Measurements from ENCODE around the gene APBA1.

Gene APBA1

DNA sequence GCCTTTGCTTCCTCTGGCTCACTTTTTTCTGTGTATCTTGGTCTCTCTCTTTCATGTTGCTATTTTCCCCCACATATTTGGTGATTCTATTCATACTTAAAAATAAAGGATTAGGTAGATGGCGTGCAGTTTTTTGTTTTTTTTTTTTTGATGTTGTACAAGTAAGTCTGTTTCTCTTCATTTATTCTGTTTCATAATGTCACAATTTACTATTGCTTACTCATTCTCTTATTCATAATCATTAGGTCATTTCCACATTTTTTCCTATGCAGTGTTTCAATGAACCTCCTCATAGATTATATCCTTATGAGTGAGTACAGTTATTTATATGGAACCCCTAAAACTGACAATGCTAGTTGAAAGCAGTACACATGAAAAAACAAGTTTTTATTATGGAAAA is 136.3 kb downstream of the APBA1 start:
- no peak overlapping the region for H3K4me2 ChIP-seq (ENCODE audit: insufficient read depth, low read length)
- no peaks in the 10 kb centered on the region for H3K36me3 ChIP-seq (ENCODE audit: insufficient read depth, low read length)
- no peaks in the 10 kb centered on the region for H3K9me3 ChIP-seq (ENCODE audit: insufficient read depth, low read length, severe bottlenecking)
- no peak overlapping the region for H3K4me3 ChIP-seq (ENCODE audit: low read depth in 1 of 2, low read length in 2 of 2)
- H3K79me2 ChIP-seq (ENCODE audit: insufficient read depth, low read length): no peaks in the 10 kb centered on the region
- no peak overlapping the region for H3K9ac ChIP-seq (ENCODE audit: low read depth, low read length)
- TF ChIP-seq EZH2 (IDR thresholded peaks at IDR 0.05; ENCODE audit: borderline replicate concordance, low read depth, low read length, severe bottlenecking): no peak
- TF ChIP-seq, protein P1, sequence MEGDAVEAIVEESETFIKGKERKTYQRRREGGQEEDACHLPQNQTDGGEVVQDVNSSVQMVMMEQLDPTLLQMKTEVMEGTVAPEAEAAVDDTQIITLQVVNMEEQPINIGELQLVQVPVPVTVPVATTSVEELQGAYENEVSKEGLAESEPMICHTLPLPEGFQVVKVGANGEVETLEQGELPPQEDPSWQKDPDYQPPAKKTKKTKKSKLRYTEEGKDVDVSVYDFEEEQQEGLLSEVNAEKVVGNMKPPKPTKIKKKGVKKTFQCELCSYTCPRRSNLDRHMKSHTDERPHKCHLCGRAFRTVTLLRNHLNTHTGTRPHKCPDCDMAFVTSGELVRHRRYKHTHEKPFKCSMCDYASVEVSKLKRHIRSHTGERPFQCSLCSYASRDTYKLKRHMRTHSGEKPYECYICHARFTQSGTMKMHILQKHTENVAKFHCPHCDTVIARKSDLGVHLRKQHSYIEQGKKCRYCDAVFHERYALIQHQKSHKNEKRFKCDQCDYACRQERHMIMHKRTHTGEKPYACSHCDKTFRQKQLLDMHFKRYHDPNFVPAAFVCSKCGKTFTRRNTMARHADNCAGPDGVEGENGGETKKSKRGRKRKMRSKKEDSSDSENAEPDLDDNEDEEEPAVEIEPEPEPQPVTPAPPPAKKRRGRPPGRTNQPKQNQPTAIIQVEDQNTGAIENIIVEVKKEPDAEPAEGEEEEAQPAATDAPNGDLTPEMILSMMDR (IDR thresholded peaks at IDR 0.05; ENCODE audit: borderline replicate concordance, extremely low read depth, low read length, poor library complexity, severe bottlenecking): no peak
- no peaks in the 10 kb centered on the region for H4K20me1 ChIP-seq (ENCODE audit: insufficient read depth, low read length)
- peaks cover 5% of the 10 kb centered on the region for H3K27me3 ChIP-seq (ENCODE audit: insufficient read depth, low read length, poor library complexity)
- no peak for DNase-seq
- no peaks in the 10 kb centered on the region for H3K4me1 ChIP-seq (ENCODE audit: insufficient read depth, low read length)
- H3K27ac ChIP-seq (ENCODE audit: low read length): no peak overlapping the region
- no peak overlapping the region for H2AFZ ChIP-seq (ENCODE audit: low read depth, low read length)
- no peak for ATAC-seq (ENCODE audit: insufficient read depth, low read depth)

DNA sequence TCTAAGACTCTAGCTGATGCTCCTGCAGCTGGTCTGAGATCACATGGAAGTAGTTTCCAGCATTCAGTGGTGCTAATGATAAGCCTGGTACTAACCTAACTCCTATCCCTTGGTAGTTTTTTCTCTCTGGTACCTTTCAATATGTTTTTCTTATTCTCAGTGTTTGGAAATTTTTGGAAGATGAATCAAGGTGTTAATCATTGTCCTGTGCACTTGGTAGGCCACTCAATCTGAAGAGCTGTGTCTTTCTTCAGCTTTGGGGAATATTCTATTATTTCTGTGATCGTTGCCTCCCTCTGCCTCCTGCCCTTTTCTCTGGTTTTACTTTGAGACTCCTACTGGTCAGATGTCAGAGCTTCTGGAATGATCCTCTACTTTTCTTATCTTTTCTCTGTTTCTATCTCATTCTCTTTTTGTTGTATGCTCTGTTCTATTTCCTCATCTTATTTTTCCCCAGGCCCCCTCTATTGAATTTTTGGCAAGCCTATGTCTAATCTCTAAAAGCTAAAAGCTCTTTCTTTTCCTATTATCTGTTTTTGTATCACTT is 136.8 kb downstream of the APBA1 start:
- no peaks in the 10 kb centered on the region for H3K4me1 ChIP-seq (ENCODE audit: insufficient read depth, low read length)
- no peak overlapping the region for H3K9ac ChIP-seq (ENCODE audit: low read depth, low read length)
- no peak overlapping the region for H3K27ac ChIP-seq (ENCODE audit: low read length)
- H3K4me2 ChIP-seq (ENCODE audit: insufficient read depth, low read length): no peak overlapping the region
- no peaks in the 10 kb centered on the region for H3K79me2 ChIP-seq (ENCODE audit: insufficient read depth, low read length)
- H3K4me3 ChIP-seq (ENCODE audit: low read depth in 1 of 2, low read length in 2 of 2): no peak overlapping the region
- no peaks in the 10 kb centered on the region for H4K20me1 ChIP-seq (ENCODE audit: insufficient read depth, low read length)
- peaks cover 5% of the 10 kb centered on the region for H3K27me3 ChIP-seq (ENCODE audit: insufficient read depth, low read length, poor library complexity)
- no peak for ATAC-seq (ENCODE audit: insufficient read depth, low read depth)
- H3K9me3 ChIP-seq (ENCODE audit: insufficient read depth, low read length, severe bottlenecking): no peaks in the 10 kb centered on the region
- DNase-seq: no peak
- no peak for TF ChIP-seq EZH2 (IDR thresholded peaks at IDR 0.05; ENCODE audit: borderline replicate concordance, low read depth, low read length, severe bottlenecking)
- TF ChIP-seq, protein P1 (IDR thresholded peaks at IDR 0.05; ENCODE audit: borderline replicate concordance, extremely low read depth, low read length, poor library complexity, severe bottlenecking): no peak
- H2AFZ ChIP-seq (ENCODE audit: low read depth, low read length): no peak overlapping the region
- no peaks in the 10 kb centered on the region for H3K36me3 ChIP-seq (ENCODE audit: insufficient read depth, low read length)

DNA sequence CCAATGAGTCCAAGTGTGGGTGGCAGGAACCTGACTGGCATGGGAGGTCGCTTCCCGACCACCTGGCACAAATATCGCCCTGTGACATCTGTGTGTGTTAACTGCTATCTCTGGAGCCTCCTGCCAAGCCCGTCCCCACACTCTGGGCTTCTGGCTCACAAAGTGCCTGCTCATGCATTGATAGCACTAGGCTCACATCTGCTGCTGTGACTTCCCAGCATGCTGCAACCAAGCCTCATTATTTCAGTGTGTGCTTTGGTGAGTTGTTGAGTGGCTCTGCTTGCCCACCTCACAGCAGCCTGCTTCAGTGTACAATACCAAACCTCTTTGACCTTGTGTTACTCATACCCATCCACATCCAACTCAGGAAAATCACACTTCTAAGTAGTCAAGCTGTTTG is 139.8 kb downstream of the APBA1 start:
- no peaks in the 10 kb centered on the region for H3K4me1 ChIP-seq (ENCODE audit: insufficient read depth, low read length)
- no peak overlapping the region for H2AFZ ChIP-seq (ENCODE audit: low read depth, low read length)
- H3K4me3 ChIP-seq (ENCODE audit: low read depth in 1 of 2, low read length in 2 of 2): no peak overlapping the region
- TF ChIP-seq EZH2 (IDR thresholded peaks at IDR 0.05; ENCODE audit: borderline replicate concordance, low read depth, low read length, severe bottlenecking): no peak
- TF ChIP-seq, protein P1 (IDR thresholded peaks at IDR 0.05; ENCODE audit: borderline replicate concordance, extremely low read depth, low read length, poor library complexity, severe bottlenecking): no peak
- H3K4me2 ChIP-seq (ENCODE audit: insufficient read depth, low read length): no peak overlapping the region
- H3K27me3 ChIP-seq (ENCODE audit: insufficient read depth, low read length, poor library complexity): no peaks in the 10 kb centered on the region
- H3K9ac ChIP-seq (ENCODE audit: low read depth, low read length): no peak overlapping the region
- no peaks in the 10 kb centered on the region for H3K36me3 ChIP-seq (ENCODE audit: insufficient read depth, low read length)
- H4K20me1 ChIP-seq (ENCODE audit: insufficient read depth, low read length): no peaks in the 10 kb centered on the region
- H3K27ac ChIP-seq (ENCODE audit: low read length): no peak overlapping the region
- no peak for DNase-seq
- no peaks in the 10 kb centered on the region for H3K79me2 ChIP-seq (ENCODE audit: insufficient read depth, low read length)
- H3K9me3 ChIP-seq (ENCODE audit: insufficient read depth, low read length, severe bottlenecking): no peaks in the 10 kb centered on the region
- ATAC-seq (ENCODE audit: insufficient read depth, low read depth): no peak

DNA sequence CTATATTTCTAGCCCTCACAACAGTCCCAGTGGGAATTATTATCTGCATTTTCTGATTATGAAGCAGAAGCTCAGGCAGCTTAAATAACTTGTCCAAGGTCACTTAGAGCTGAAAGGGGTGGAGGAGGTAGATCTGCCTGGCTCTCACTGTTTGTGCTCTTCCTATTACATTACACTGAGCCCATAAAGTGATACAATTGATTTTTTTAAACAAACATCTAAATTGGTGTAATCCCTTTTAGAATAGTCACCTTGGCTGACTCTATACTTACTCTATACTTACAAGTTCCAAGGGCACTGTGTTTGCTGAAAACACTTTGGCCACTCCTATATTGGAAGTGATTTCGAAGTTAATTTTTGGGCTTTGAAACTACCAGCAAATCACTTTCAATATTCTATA is 144.7 kb downstream of the APBA1 start:
- Histone ChIP-seq H3K79me2 (ENCODE audit: insufficient read depth, low read length) (no peaks in the 10 kb centered on the region), H3K27me3 (ENCODE audit: insufficient read depth, low read length, poor library complexity) (no peaks in the 10 kb centered on the region), H4K20me1 (ENCODE audit: insufficient read depth, low read length) (no peaks in the 10 kb centered on the region), H3K27ac (ENCODE audit: low read length) (no peak overlapping the region), H3K4me2 (ENCODE audit: insufficient read depth, low read length) (no peak overlapping the region), H3K4me3 (ENCODE audit: low read depth in 1 of 2, low read length in 2 of 2) (no peak overlapping the region), H3K36me3 (ENCODE audit: insufficient read depth, low read length) (no peaks in the 10 kb centered on the region), H2AFZ (ENCODE audit: low read depth, low read length) (no peak overlapping the region), H3K9me3 (ENCODE audit: insufficient read depth, low read length, severe bottlenecking) (no peaks in the 10 kb centered on the region), H3K9ac (ENCODE audit: low read depth, low read length) (no peak overlapping the region), H3K4me1 (ENCODE audit: insufficient read depth, low read length) (no peaks in the 10 kb centered on the region)
- DNase-seq (no peak), ATAC-seq (ENCODE audit: insufficient read depth, low read depth) (no peak)
- TF ChIP-seq EZH2 (IDR thresholded peaks at IDR 0.05; ENCODE audit: borderline replicate concordance, low read depth, low read length, severe bottlenecking): no peak
- TF ChIP-seq, protein P1 (IDR thresholded peaks at IDR 0.05; ENCODE audit: borderline replicate concordance, extremely low read depth, low read length, poor library complexity, severe bottlenecking): no peak
